Astrocyte (in vitro differentiated cells and primary cell): ENCODE measurements around the gene KIF5A. TPM values are rescaled to one million over a fixed set of nuclear protein-coding genes. Genes with fewer than 3 reads are reported as not detected.

Experiments
- DNase-seq: peaks from one replicate; pipeline ENCODE4 v3.0.0-alpha.2; 2010; ENCODE audit warnings: low read depth
- FAIRE-seq: peaks from 2 replicates; lab custom pipeline; 2011; peaks lifted over from hg19 to GRCh38; lab: Jason Lieb, UNC
- H2AFZ ChIP-seq: 2 replicates; pipeline ENCODE4 v1.6.0; 2012; ENCODE audit warnings: low read depth, low read length, inconsistent platforms
- H3K27ac ChIP-seq: 2 replicates; pipeline ENCODE4 v1.5.1; 2011; ENCODE audit warnings: low read depth, low read length, inconsistent platforms
- H3K27me3 ChIP-seq: 2 replicates; pipeline ENCODE4 v1.6.0; 2011; ENCODE audit warnings: low read length, inconsistent platforms; ENCODE audit not compliant: insufficient read depth
- H3K36me3 ChIP-seq: 2 replicates; pipeline ENCODE4 v1.5.1; 2011; ENCODE audit warnings: low read length, inconsistent platforms; ENCODE audit not compliant: insufficient read depth
- H3K4me1 ChIP-seq: 2 replicates; pipeline ENCODE4 v1.5.1; 2011; ENCODE audit warnings: low read length, inconsistent platforms; ENCODE audit not compliant: insufficient read depth
- H3K4me2 ChIP-seq: 2 replicates; pipeline ENCODE4 v1.6.0; 2012; ENCODE audit warnings: low read length, inconsistent platforms
- H3K4me3 ChIP-seq: 2 replicates; pipeline ENCODE4 v1.5.1; 2011; ENCODE audit warnings: low read depth, mild to moderate bottlenecking, low read length, inconsistent platforms; ENCODE audit not compliant: insufficient read depth
- H3K79me2 ChIP-seq: 2 replicates; pipeline ENCODE4 v1.6.0; 2012; ENCODE audit warnings: mild to moderate bottlenecking, low read length, inconsistent platforms; ENCODE audit not compliant: insufficient read depth
- H3K9ac ChIP-seq: 2 replicates; pipeline ENCODE4 v1.6.0; 2012; ENCODE audit warnings: mild to moderate bottlenecking, low read length, inconsistent platforms
- H3K9me3 ChIP-seq: 2 replicates; pipeline ENCODE4 v1.5.1; 2012; ENCODE audit warnings: low read depth, mild to moderate bottlenecking, low read length, inconsistent platforms; ENCODE audit not compliant: insufficient read depth
- H4K20me1 ChIP-seq: 2 replicates; pipeline ENCODE4 v1.6.0; 2012; ENCODE audit warnings: low read length, inconsistent platforms; ENCODE audit not compliant: insufficient read depth
- H3K27ac Mint-ChIP-seq: one replicate; pipeline ENCODE4 v1.8.0; 2021; ENCODE audit warnings: mild to moderate bottlenecking, mixed read lengths; ENCODE audit not compliant: unreplicated experiment
- H3K27me3 Mint-ChIP-seq: one replicate; pipeline ENCODE4 v1.8.0; 2021; ENCODE audit warnings: low read depth, mixed read lengths; ENCODE audit not compliant: unreplicated experiment
- H3K36me3 Mint-ChIP-seq: one replicate; pipeline ENCODE4 v1.8.0; 2021; ENCODE audit warnings: low read depth, mixed read lengths; ENCODE audit not compliant: unreplicated experiment
- H3K4me1 Mint-ChIP-seq: one replicate; pipeline ENCODE4 v1.8.0; 2021; ENCODE audit warnings: low read depth, mixed read lengths; ENCODE audit not compliant: unreplicated experiment
- H3K4me3 Mint-ChIP-seq: one replicate; pipeline ENCODE4 v1.8.0; 2021; ENCODE audit warnings: mild to moderate bottlenecking, moderate library complexity, mixed read lengths; ENCODE audit not compliant: unreplicated experiment
- H3K9me3 Mint-ChIP-seq: one replicate; pipeline ENCODE4 v1.8.0; 2021; ENCODE audit warnings: mild to moderate bottlenecking, mixed read lengths; ENCODE audit not compliant: unreplicated experiment
- EZH2 ChIP-seq: IDR thresholded peaks from 2 replicates; pipeline ENCODE4 v1.6.1; 2012; ENCODE audit warnings: mild to moderate bottlenecking, low read length, inconsistent platforms; ENCODE audit not compliant: insufficient read depth
- total RNA-seq: library from RNA; stranded (reverse); gene quantifications from 2 replicates; pipeline ENCODE4 v1.2.1, GENCODE V29; 2021
- TF ChIP-seq, protein P1 (sequence below): IDR thresholded peaks from 2 replicates; pipeline ENCODE4 v1.5.1; 2011; ENCODE audit warnings: low read depth, mild to moderate bottlenecking, inconsistent platforms, low read length, moderate library complexity; ENCODE audit not compliant: insufficient read depth

KIF5A gene
- total RNA-seq, 1 donor from 2014 or later, result 7.2 TPM

DNA sequence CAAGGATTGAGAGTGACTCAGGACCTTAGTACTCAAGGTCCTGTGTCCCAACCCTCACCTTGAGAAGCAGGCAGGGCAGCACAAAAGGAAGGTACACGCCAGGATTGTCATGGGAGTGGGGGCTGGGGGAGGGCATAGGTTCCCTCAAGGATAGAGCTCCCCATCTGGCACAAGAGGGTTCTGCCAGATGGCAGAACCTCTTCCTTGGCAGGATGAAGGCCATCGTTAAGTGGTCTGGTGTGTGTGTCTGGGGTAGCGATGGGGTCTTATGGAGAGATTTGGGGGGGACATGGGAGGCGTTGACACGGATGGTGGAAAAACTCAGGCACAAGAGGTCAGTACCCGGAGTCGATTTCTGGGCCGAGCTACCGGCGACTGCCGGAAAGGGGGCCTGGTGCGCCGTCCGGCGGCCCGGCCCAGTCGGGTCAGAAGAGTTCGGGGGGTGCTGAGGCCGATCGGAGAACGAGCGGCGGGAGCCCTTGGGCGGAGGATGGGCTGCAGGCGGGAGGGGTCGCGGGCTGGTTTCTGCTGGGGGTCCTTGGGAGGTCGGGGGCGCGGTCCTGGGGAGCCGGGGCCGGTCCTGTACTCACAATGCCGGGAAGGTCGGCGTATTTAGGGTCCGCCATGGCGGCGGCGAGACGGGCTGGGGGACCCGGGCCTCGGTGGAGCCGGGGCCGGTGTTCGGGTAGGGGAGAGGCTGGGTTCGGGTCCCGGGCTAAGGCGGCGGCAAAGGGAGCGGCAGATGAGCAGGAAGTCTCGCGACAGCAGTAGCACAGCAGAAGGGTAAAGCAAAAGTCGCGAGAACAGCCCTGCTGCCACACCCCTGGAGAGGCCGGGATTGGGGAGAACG lies 3.2 kb upstream of the KIF5A start, which contains the start of gene DCTN2:
Gene DCTN2, minus strand, starts transcription at position 755 of the 850 bp plus-strand sequence. Its CDS starts 129 bp downstream, at position 626.
- Mint-ChIP-seq H3K4me1 (peaks cover 26% of the 10 kb centered on the region), H3K4me3 (peak within 1 kb of the TSS; percentile 98), H3K36me3 (peaks cover 13% of the 10 kb centered on the region), H3K9me3 (peaks cover 3% of the 10 kb centered on the region), H3K27ac (peak within 1 kb of the TSS; percentile 98), H3K27me3 (peaks cover 11% of the 10 kb centered on the region)
- Histone ChIP-seq H3K79me2 (peaks cover 41% of the 10 kb centered on the region), H3K27me3 (peaks cover 10% of the 10 kb centered on the region), H3K9me3 (no peaks in the 10 kb centered on the region), H3K4me1 (peaks cover 21% of the 10 kb centered on the region), H3K9ac (peak within 1 kb of the TSS; percentile 100), H3K4me3 (peak within 1 kb of the TSS; percentile 90), H3K27ac (peak within 1 kb of the TSS; percentile 91), H3K4me2 (peak within 1 kb of the TSS; percentile 99), H2AFZ (peak within 1 kb of the TSS; percentile 79), H4K20me1 (peaks cover 30% of the 10 kb centered on the region), H3K36me3 (peaks cover 3% of the 10 kb centered on the region)
- TF ChIP-seq, protein P1, sequence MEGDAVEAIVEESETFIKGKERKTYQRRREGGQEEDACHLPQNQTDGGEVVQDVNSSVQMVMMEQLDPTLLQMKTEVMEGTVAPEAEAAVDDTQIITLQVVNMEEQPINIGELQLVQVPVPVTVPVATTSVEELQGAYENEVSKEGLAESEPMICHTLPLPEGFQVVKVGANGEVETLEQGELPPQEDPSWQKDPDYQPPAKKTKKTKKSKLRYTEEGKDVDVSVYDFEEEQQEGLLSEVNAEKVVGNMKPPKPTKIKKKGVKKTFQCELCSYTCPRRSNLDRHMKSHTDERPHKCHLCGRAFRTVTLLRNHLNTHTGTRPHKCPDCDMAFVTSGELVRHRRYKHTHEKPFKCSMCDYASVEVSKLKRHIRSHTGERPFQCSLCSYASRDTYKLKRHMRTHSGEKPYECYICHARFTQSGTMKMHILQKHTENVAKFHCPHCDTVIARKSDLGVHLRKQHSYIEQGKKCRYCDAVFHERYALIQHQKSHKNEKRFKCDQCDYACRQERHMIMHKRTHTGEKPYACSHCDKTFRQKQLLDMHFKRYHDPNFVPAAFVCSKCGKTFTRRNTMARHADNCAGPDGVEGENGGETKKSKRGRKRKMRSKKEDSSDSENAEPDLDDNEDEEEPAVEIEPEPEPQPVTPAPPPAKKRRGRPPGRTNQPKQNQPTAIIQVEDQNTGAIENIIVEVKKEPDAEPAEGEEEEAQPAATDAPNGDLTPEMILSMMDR, result no peak
- no peak for TF ChIP-seq EZH2
- FAIRE-seq, result no peak
- peak; percentile 91 for DNase-seq

DNA sequence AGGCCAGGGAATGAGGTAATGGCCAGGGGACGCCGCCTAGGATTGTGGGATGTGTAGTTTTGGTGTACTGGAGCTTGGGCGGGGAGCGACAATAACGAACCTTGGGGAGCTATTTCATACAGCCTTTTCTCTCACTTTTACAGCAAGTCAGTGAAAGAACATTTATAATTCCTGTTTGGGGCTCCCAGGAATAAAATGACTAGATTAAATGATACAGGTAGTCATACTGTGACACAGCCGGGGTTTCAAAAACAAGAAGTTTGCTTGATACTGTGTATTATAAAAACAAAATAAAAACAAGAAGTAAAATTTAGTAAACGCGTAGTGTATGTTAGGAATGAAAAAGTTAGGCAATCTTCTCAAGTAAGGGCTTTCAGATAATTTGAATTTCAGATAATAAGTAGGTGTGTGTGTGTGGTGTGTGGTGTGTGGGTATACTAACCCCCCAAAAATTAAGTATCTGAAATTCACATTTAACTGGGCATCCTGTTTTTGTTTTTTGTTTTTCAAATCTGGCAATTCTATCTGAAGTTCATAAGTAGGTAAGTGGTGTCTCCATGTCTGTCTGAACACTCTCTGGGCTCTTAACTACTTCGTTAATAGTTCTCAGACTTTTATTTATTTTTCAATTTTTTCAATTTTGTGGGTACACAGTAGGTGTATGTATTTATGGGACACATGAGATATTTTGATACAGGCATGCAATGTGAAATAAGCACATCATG lies 2.4 kb upstream of the KIF5A start:
- Histone ChIP-seq H3K4me2 (peak overlapping the region; percentile 99), H3K36me3 (peaks cover 3% of the 10 kb centered on the region), H3K27ac (peak overlapping the region; percentile 91), H3K4me1 (peaks cover 23% of the 10 kb centered on the region), H3K9ac (peak overlapping the region; percentile 100), H3K9me3 (no peaks in the 10 kb centered on the region), H3K79me2 (peaks cover 38% of the 10 kb centered on the region), H2AFZ (peak overlapping the region; percentile 79), H4K20me1 (peaks cover 30% of the 10 kb centered on the region), H3K4me3 (peak overlapping the region; percentile 90), H3K27me3 (peaks cover 10% of the 10 kb centered on the region)
- peak; percentile 56 for FAIRE-seq
- H3K36me3 Mint-ChIP-seq, result peaks cover 13% of the 10 kb centered on the region
- DNase-seq, result no peak
- H3K4me3 Mint-ChIP-seq, result peak overlapping the region; percentile 98
- H3K4me1 Mint-ChIP-seq, result peaks cover 31% of the 10 kb centered on the region
- no peak for TF ChIP-seq EZH2
- TF ChIP-seq, protein P1, result no peak
- peaks cover 3% of the 10 kb centered on the region for H3K9me3 Mint-ChIP-seq
- peaks cover 11% of the 10 kb centered on the region for H3K27me3 Mint-ChIP-seq
- H3K27ac Mint-ChIP-seq, result peak overlapping the region; percentile 87
